HepG2 (cell line): Measurements from ENCODE around the gene ACSF3.

Experiments
- EHMT2 ChIP-seq: fragments of 200-600 bp; sonication (generic); IDR thresholded peaks from 2 replicates; pipeline ENCODE4 v1.7.0; 2017; ENCODE audit warnings: antibody characterized with exemption, low read depth, low read length, borderline replicate concordance
- ELK4 ChIP-seq: sonication (generic); formaldehyde crosslinking; IDR thresholded peaks from 2 replicates; pipeline ENCODE4 v1.9.0; 2021; ENCODE audit warnings: missing genetic modification reagents, borderline replicate concordance
- HDAC2 ChIP-seq: sonication (generic); formaldehyde crosslinking; IDR thresholded peaks from 2 replicates; pipeline ENCODE4 v1.4.0; 2020; ENCODE audit warnings: missing genetic modification reagents
- POLR2A ChIP-seq, 2 experiments: IDR thresholded peaks; 2 replicates each; pipeline ENCODE4 v1.6.1; 2011; ENCODE audit warnings: low read depth in 2 of 2, low read length in 2 of 2, mild to moderate bottlenecking in 1 of 2, moderate library complexity in 1 of 2; ENCODE audit not compliant: insufficient read depth in 1 of 2
- PRDM15 ChIP-seq: sonication (generic); formaldehyde crosslinking; IDR thresholded peaks from 2 replicates; pipeline ENCODE4 v1.4.0; 2020; ENCODE audit warnings: missing genetic modification reagents
- ZFP36 ChIP-seq: fragments of 150-350 bp; IDR thresholded peaks from 2 replicates; pipeline ENCODE4 v1.6.1; 2018; ENCODE audit warnings: borderline replicate concordance, low read length, low read depth; ENCODE audit not compliant: partially characterized antibody
- TF ChIP-seq, protein P1 (sequence below), 2 experiments: IDR thresholded peaks; 2 replicates each; pipeline ENCODE4 v1.6.1; 2011 to 2012; ENCODE audit warnings: low read length in 2 of 2, borderline replicate concordance in 1 of 2, low read depth in 1 of 2, mild to moderate bottlenecking in 1 of 2, moderate library complexity in 1 of 2
- TF ChIP-seq, protein P2 (sequence below): sonication (generic); formaldehyde crosslinking; IDR thresholded peaks from 2 replicates; pipeline ENCODE4 v1.5.0; 2020; ENCODE audit warnings: mild to moderate bottlenecking, missing genetic modification reagents, moderate library complexity

- no peak for TF ChIP-seq HDAC2 (CRISPR knock-in tag)
- no peak for TF ChIP-seq PRDM15 (CRISPR knock-in tag)
- TF ChIP-seq EHMT2, result no peak
- TF ChIP-seq ELK4, result no peak
- TF ChIP-seq POLR2A (IDR thresholded peaks at IDR 0.05; ENCODE audit: insufficient read depth in 1 of 2, low read depth in 2 of 2, low read length in 2 of 2), result no peak
- TF ChIP-seq, protein P1, sequence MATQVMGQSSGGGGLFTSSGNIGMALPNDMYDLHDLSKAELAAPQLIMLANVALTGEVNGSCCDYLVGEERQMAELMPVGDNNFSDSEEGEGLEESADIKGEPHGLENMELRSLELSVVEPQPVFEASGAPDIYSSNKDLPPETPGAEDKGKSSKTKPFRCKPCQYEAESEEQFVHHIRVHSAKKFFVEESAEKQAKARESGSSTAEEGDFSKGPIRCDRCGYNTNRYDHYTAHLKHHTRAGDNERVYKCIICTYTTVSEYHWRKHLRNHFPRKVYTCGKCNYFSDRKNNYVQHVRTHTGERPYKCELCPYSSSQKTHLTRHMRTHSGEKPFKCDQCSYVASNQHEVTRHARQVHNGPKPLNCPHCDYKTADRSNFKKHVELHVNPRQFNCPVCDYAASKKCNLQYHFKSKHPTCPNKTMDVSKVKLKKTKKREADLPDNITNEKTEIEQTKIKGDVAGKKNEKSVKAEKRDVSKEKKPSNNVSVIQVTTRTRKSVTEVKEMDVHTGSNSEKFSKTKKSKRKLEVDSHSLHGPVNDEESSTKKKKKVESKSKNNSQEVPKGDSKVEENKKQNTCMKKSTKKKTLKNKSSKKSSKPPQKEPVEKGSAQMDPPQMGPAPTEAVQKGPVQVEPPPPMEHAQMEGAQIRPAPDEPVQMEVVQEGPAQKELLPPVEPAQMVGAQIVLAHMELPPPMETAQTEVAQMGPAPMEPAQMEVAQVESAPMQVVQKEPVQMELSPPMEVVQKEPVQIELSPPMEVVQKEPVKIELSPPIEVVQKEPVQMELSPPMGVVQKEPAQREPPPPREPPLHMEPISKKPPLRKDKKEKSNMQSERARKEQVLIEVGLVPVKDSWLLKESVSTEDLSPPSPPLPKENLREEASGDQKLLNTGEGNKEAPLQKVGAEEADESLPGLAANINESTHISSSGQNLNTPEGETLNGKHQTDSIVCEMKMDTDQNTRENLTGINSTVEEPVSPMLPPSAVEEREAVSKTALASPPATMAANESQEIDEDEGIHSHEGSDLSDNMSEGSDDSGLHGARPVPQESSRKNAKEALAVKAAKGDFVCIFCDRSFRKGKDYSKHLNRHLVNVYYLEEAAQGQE (IDR thresholded peaks at IDR 0.05; ENCODE audit: borderline replicate concordance in 1 of 2, low read depth in 1 of 2, low read length in 2 of 2), result no peak
- TF ChIP-seq ZFP36, result no peak
- TF ChIP-seq, protein P2, sequence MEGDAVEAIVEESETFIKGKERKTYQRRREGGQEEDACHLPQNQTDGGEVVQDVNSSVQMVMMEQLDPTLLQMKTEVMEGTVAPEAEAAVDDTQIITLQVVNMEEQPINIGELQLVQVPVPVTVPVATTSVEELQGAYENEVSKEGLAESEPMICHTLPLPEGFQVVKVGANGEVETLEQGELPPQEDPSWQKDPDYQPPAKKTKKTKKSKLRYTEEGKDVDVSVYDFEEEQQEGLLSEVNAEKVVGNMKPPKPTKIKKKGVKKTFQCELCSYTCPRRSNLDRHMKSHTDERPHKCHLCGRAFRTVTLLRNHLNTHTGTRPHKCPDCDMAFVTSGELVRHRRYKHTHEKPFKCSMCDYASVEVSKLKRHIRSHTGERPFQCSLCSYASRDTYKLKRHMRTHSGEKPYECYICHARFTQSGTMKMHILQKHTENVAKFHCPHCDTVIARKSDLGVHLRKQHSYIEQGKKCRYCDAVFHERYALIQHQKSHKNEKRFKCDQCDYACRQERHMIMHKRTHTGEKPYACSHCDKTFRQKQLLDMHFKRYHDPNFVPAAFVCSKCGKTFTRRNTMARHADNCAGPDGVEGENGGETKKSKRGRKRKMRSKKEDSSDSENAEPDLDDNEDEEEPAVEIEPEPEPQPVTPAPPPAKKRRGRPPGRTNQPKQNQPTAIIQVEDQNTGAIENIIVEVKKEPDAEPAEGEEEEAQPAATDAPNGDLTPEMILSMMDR (CRISPR knock-in tag), result no peak
Measured at GRCh38 chr16:89140401-89140800, 46.7 kb downstream of the ACSF3 start.
